Kidney epithelial cell (primary cell): Measurements from ENCODE around the gene R3HDM2. TPM values are rescaled to one million over a fixed set of nuclear protein-coding genes. Genes with fewer than 3 reads are reported as not detected.
"Not testable (repeated sequence)": the region's sequence is repeated elsewhere in the genome, so short reads cannot be mapped to it uniquely, and the experiment has no call there.

Experiments used
- DNase-seq: peaks from one replicate; pipeline ENCODE4 v3.0.0-alpha.2; 2010; ENCODE audit warnings: low read depth
- H3K27me3 ChIP-seq: 2 replicates; pipeline ENCODE4 v1.6.0; 2011; ENCODE audit warnings: low read length; ENCODE audit not compliant: control insufficient read depth, insufficient read depth
- H3K36me3 ChIP-seq: 2 replicates; pipeline ENCODE4 v1.5.1; 2011; ENCODE audit warnings: low read length; ENCODE audit not compliant: control insufficient read depth, insufficient read depth
- H3K4me3 ChIP-seq: 2 replicates; pipeline ENCODE4 v1.5.1; 2011; ENCODE audit warnings: low read depth, mild to moderate bottlenecking, control low read depth, low read length
- CTCF ChIP-seq: IDR thresholded peaks from 2 replicates; pipeline ENCODE4 v1.5.1; 2011; ENCODE audit warnings: mild to moderate bottlenecking, moderate library complexity, low read length, control low read depth, inconsistent platforms; ENCODE audit not compliant: insufficient read depth, poor library complexity, severe bottlenecking
- total RNA-seq: library from RNA; depleted of rRNA; stranded (reverse); fragments of >200 nt; gene quantifications from 2 replicates; pipeline ENCODE4 v1.2.3, GENCODE V29; 2015

R3HDM2 gene
- total RNA-seq, 1 donor from 2014 or later, result 18.5 TPM

- no peak for TF ChIP-seq CTCF
- peaks cover 1% of the 10 kb centered on the region for H3K36me3 ChIP-seq
- DNase-seq, result no peak
- no peaks in the 10 kb centered on the region for H3K27me3 ChIP-seq
- no peak overlapping the region for H3K4me3 ChIP-seq
These were observed 121.4 kb downstream of the R3HDM2 start for GRCh38 chr12:57309420-57309819.

GRCh38 chr12:57300961-57301584 lies 129.8 kb downstream of the R3HDM2 start:
- no peak for TF ChIP-seq CTCF
- H3K4me3 ChIP-seq, result no peak overlapping the region
- no peak for DNase-seq
- no peaks in the 10 kb centered on the region for H3K27me3 ChIP-seq
- H3K36me3 ChIP-seq, result peaks cover 1% of the 10 kb centered on the region

GRCh38 chr12:57299514-57300016 lies 131.3 kb downstream of the R3HDM2 start:
- no peak for TF ChIP-seq CTCF

GRCh38 chr12:57296291-57296690 lies 134.6 kb downstream of the R3HDM2 start:
- no peaks in the 10 kb centered on the region for H3K27me3 ChIP-seq
- no peak for TF ChIP-seq CTCF
- H3K36me3 ChIP-seq, result no peaks in the 10 kb centered on the region
- no peak for DNase-seq
- no peak overlapping the region for H3K4me3 ChIP-seq

More at GRCh38 chr12:57299514-57300016, 131.3 kb downstream of the R3HDM2 start:
- no peaks in the 10 kb centered on the region for H3K36me3 ChIP-seq
- no peaks in the 10 kb centered on the region for H3K27me3 ChIP-seq
- H3K4me3 ChIP-seq, result no peak overlapping the region
- DNase-seq, result no peak

- H3K4me3 ChIP-seq, H3K36me3 ChIP-seq, DNase-seq, H3K27me3 ChIP-seq: not testable (repeated sequence)
These were observed 148.8 kb downstream of the R3HDM2 start for GRCh38 chr12:57282073-57282472.

- Histone ChIP-seq H3K4me3 (no peak overlapping the region), H3K27me3 (no peaks in the 10 kb centered on the region), H3K36me3 (no peaks in the 10 kb centered on the region)
- peak; percentile 94 for DNase-seq
- TF ChIP-seq CTCF, result no peak
These were observed 150.4 kb downstream of the R3HDM2 start for GRCh38 chr12:57280211-57281062.
